Spleen (tissue), 7 donors: ENCODE results near the gene SYNRG.

Experiments
- POLR2A ChIP-seq, 3 donors: fragments of 450-650 bp; IDR thresholded peaks; one replicate each; pipeline ENCODE4 v1.5.1; 2017; ENCODE audit warnings: antibody characterized with exemption in 3 of 3, mild to moderate bottlenecking in 1 of 3
- TF ChIP-seq, protein P1 (sequence below), 11 experiments: fragments of 200-600 bp in 7 of 11; fragments of 450-650 bp in 4 of 11; sonication (generic) in 4 of 11; IDR thresholded peaks in 8 of 11; conservative IDR thresholded peaks in 3 of 11; 1 replicate in 7 of 11; 2 replicates in 4 of 11; pipeline versions ENCODE4 v1.4.0 to v1.8.0; 2016 to 2021; ENCODE audit warnings: antibody characterized with exemption in 11 of 11, inconsistent platforms in 4 of 11, mild to moderate bottlenecking in 1 of 11
- donor health status: DM: no; HTN: no; CAD: no; lungs with moderate emphysema.
- donor health status: DM: no; HTN: no; CAD: no.
- donor health status: DM: no; HTN: no; CAD: no.

DNA sequence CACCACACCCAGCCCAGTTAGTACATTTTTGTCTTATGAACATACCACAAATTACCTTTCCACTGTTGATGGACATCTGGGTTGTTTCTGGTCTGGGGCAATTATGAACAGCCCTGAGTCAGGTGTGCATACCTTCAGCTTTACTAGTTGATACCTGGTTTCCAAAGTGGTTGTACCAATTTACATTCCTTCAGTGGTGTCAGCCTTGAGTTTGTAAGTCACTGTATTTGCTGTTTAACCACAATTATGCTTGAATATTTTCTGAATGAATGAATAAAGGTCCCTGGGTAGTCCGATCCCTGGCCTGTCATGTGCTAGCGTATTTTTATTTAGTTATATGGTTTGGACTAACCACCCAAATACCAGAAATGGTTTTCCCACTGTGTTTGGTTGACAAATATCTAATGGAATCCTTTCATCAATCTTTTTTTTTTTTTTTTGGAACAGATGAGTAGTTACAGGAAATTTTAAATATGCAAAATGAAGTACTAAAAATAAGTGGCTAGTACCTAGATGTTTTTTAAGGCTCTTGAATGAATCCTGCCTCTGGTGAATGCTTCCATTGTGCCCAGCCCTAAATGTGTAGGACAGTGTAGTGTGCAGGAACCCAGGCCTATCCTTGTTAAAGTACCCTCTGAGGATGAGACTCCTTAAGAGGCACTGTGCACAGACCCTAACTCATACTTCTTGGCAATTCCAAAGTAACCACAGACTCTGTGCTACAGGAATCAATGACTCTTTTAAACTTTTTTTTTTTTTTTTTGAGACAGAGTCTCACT, 115.8 kb downstream of the SYNRG start:
- TF ChIP-seq, protein P1, sequence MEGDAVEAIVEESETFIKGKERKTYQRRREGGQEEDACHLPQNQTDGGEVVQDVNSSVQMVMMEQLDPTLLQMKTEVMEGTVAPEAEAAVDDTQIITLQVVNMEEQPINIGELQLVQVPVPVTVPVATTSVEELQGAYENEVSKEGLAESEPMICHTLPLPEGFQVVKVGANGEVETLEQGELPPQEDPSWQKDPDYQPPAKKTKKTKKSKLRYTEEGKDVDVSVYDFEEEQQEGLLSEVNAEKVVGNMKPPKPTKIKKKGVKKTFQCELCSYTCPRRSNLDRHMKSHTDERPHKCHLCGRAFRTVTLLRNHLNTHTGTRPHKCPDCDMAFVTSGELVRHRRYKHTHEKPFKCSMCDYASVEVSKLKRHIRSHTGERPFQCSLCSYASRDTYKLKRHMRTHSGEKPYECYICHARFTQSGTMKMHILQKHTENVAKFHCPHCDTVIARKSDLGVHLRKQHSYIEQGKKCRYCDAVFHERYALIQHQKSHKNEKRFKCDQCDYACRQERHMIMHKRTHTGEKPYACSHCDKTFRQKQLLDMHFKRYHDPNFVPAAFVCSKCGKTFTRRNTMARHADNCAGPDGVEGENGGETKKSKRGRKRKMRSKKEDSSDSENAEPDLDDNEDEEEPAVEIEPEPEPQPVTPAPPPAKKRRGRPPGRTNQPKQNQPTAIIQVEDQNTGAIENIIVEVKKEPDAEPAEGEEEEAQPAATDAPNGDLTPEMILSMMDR (IDR thresholded peaks at IDR 0.05 in 8 of 11, conservative IDR thresholded peaks at IDR 0.05 in 3 of 11) = no peak
- TF ChIP-seq POLR2A (IDR thresholded peaks at IDR 0.05) = no peak
